ENCODE data around the gene TTYH2.

DNA sequence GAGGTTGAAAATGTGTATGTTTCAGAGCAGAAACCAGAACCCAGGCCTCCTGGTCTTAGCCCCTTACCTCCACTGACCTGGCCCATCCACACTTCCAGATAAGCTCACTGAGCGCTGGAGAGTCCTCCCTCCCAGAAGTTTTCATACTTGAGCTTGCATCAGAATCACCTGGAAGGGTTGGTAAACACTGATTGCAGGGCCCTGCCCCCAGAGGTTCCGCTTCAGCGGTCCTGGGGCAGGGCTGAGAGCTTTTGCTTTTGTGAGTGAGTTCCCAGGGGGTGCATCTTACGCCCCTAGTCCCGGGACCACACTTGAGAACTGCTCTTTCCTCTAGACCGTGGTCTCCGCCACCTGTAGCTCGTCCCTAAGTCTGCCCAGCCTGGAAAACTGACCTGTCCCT lies 20.6 kb downstream of the TTYH2 start:
- TF ChIP-seq, protein P1, sequence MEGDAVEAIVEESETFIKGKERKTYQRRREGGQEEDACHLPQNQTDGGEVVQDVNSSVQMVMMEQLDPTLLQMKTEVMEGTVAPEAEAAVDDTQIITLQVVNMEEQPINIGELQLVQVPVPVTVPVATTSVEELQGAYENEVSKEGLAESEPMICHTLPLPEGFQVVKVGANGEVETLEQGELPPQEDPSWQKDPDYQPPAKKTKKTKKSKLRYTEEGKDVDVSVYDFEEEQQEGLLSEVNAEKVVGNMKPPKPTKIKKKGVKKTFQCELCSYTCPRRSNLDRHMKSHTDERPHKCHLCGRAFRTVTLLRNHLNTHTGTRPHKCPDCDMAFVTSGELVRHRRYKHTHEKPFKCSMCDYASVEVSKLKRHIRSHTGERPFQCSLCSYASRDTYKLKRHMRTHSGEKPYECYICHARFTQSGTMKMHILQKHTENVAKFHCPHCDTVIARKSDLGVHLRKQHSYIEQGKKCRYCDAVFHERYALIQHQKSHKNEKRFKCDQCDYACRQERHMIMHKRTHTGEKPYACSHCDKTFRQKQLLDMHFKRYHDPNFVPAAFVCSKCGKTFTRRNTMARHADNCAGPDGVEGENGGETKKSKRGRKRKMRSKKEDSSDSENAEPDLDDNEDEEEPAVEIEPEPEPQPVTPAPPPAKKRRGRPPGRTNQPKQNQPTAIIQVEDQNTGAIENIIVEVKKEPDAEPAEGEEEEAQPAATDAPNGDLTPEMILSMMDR (IDR thresholded peaks at IDR 0.05), result no peak
- TF ChIP-seq POLR2A (IDR thresholded peaks at IDR 0.05) (no peak), POLR2AphosphoS5 (IDR thresholded peaks at IDR 0.05; ENCODE audit: insufficient read depth in 1 of 2, low read depth in 1 of 2) (no peak)

All from vagina (tissue), 2 donors.